Heart left ventricle (tissue), 16 donors: Measurements from ENCODE around the gene TOPBP1. TPM values are rescaled to one million over a fixed set of nuclear protein-coding genes. Genes with fewer than 3 reads are reported as not detected.
"Not testable (repeated sequence)": the region's sequence is repeated elsewhere in the genome, so short reads cannot be mapped to it uniquely, and the experiment has no call there.

Experiments used
- ATAC-seq, 4 donors: fragments of 200-7000 bp; cut with Tn5 transposase; one replicate each; pipeline ENCODE4 v1.9.1; 2020 to 2022; ENCODE audit warnings: moderate library complexity in 4 of 4, mild to moderate bottlenecking in 3 of 4, moderate number of reproducible peaks in 1 of 4
- DNase-seq, 5 donors: peaks; one replicate each; pipeline ENCODE4 v3.0.0-alpha.2; 2020
- H3K27ac ChIP-seq, 12 donors: fragments of 200-600 bp; sonication (generic) in 4 of 12; one replicate each; pipeline versions ENCODE4 v1.5.0 to v1.8.0; 2016 to 2022; ENCODE audit warnings: mild to moderate bottlenecking in 2 of 12
- H3K27me3 ChIP-seq, 9 donors: fragments of 200-600 bp; sonication (generic) in 2 of 9; one replicate each; pipeline versions ENCODE4 v1.5.1 to v1.8.0; 2016 to 2022; ENCODE audit warnings: mild to moderate bottlenecking in 3 of 9
- H3K36me3 ChIP-seq, 9 donors: fragments of 200-600 bp; sonication (generic) in 2 of 9; one replicate each; pipeline versions ENCODE4 v1.5.0 to v1.8.0; 2018 to 2022; ENCODE audit warnings: mild to moderate bottlenecking in 2 of 9
- H3K4me1 ChIP-seq, 12 donors: fragments of 200-600 bp; sonication (generic) in 4 of 12; one replicate each; pipeline versions ENCODE4 v1.5.0 to v1.8.0; 2016 to 2022; ENCODE audit warnings: mild to moderate bottlenecking in 3 of 12
- H3K4me3 ChIP-seq, 12 donors: fragments of 200-600 bp; sonication (generic) in 4 of 12; one replicate each; pipeline versions ENCODE4 v1.5.0 to v1.8.0; 2017 to 2022; ENCODE audit warnings: mild to moderate bottlenecking in 9 of 12, moderate library complexity in 4 of 12
- H3K9me3 ChIP-seq, 12 donors: fragments of 200-600 bp; sonication (generic) in 4 of 12; one replicate each; pipeline versions ENCODE4 v1.5.0 to v1.8.0; 2016 to 2022; ENCODE audit warnings: mild to moderate bottlenecking in 1 of 12
- POLR2A ChIP-seq, 2 donors: fragments of 450-650 bp; IDR thresholded peaks; one replicate each; pipeline ENCODE4 v1.6.1; 2017; ENCODE audit warnings: antibody characterized with exemption in 2 of 2, mild to moderate bottlenecking in 2 of 2, moderate library complexity in 2 of 2
- WGBS, 4 donors: extraction: QIAGEN DNeasy Blood & Tissue Kit in 2 of 4; methylation state at CpG; one replicate each; pipeline versions ENCODE4 v1.1.5 to v1.1.7; 2013 to 2018; 5-methylcytosine and 5-hydroxymethylcytosine counted together
- intact Hi-C, 10 donors: fragments of 100-400 bp; cut with DNase I; formaldehyde crosslinking; loops; one replicate each; pipeline versions ENCODE4 v1.11.1 to v1.14.2; 2022
- polyA plus RNA-seq, 2 donors: library from polyadenylated mRNA; stranded (reverse); fragments of 200-250 nt; gene quantifications; one replicate each; pipeline ENCODE4 v1.2.3, GENCODE V29; 2013
- total RNA-seq, 9 donors: library from RNA; depleted of rRNA in 2 of 9; stranded (reverse); fragments of >200 nt in 2 of 9; fragmentation: NEBNext Ultra II Directional in 3 of 9; extraction: Animal tissue kit (Norgen Biotek cat#: 25700) in 3 of 9; gene quantifications; one replicate each; pipeline versions ENCODE4 v1.1.0 to v1.2.4, GENCODE V29; 2016 to 2023
- TF ChIP-seq, protein P1 (sequence below), 12 donors: fragments of 200-600 bp; sonication (generic) in 4 of 12; IDR thresholded peaks; one replicate each; pipeline versions ENCODE4 v1.5.0 to v1.8.0; 2018 to 2022; ENCODE audit warnings: antibody characterized with exemption in 12 of 12, mild to moderate bottlenecking in 5 of 12
- donor health status: ischemic (EF 13 %, LVEDD 7.1; RV severe dilation, severe dysfunction).
- donor health status: healthy with polysubstance abuse.
- donor health status: DM: no; HTN: yes; CAD: no.
- donor health status: DM: no; HTN: no; CAD: no.
- donor health status: ischemic (EF 25% LVEDD 6.9; RV normal size, moderate dysfunction).
- donor health status: ischemic (EF 25% LVEDD 5.7; RV mildly dilated, moderate dysfunction).
- donor health status: healthy.
- donor health status: DM: yes; HTN: yes; CAD: no.
- donor health status: ischemic (EF 35%, LVEDD 5.7; RV mildly dilated, moderate dysfunction).
- donor health status: nonischemic (EF 11% LVEDD 7.7; RV severe dilation, severe dysfunction).
- donor health status: DM: yes; HTN: yes; CAD: no.
- donor health status: PGD.
- donor health status: ischemic (EF 29% LVEDD 5.4; RV normal size, mild dysfunction).
- donor health status: nonischemic (EF 23%, LVEDD 6.1; RV moderate dilation, normal function).

TOPBP1 gene
- total and polyA plus RNA-seq, 11 donors, result 2.6 to 18.3 (median 11.7) TPM

DNA sequence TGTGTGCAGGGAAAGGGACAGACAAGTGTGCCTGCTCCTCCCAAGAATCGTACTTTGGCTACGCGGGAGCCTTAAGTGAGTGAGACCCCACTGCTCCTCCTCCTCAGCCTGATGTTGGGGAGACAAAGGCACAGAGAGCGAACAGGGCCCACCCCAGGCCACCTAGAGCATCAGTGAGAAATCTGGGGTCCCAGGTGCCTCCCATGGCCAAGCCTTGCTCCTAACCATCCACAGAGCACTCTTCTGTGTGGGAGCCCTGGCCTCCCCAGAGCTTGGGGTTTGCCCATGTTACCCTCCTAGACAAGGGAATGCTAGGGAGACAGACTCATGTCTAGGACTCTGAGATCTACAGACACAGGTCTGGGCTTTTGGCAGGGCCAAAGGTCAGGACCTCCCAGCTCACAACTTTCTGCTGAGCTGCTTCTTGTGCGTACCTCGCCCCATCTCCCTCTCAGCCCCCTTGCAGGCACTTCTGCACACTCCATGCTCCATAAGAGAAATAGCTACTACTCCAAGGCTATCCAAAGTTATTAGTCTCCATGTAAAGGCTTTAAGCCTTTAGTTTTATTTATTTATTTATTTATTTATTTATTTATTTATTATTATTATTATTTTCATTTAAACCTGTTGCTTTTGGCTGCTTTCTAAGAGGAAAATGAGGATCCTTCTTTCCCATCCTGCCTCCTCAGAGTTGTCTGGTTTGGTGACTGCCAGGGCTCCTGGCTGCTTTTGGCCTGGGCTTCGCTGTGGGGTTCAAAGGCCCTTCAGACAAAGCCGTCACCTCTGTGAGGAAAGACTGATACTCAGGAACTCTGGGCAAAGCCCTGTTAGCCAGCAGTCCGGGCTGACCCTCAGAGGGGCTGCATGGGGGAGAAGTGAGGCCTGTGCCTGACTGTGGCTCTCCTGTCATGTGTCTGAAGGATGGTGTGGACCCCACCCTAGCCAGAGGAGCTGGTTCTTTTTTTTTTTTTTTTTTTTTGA lies 32.8 kb upstream of the TOPBP1 start:
- DNase-seq, result no peak
- peaks cover 0 to 3% (median 0%) of the 10 kb centered on the region in 12 donors for H3K9me3 ChIP-seq
- no peak for ATAC-seq
- no peak for TF ChIP-seq POLR2A (IDR thresholded peaks at IDR 0.05)
- TF ChIP-seq, protein P1, sequence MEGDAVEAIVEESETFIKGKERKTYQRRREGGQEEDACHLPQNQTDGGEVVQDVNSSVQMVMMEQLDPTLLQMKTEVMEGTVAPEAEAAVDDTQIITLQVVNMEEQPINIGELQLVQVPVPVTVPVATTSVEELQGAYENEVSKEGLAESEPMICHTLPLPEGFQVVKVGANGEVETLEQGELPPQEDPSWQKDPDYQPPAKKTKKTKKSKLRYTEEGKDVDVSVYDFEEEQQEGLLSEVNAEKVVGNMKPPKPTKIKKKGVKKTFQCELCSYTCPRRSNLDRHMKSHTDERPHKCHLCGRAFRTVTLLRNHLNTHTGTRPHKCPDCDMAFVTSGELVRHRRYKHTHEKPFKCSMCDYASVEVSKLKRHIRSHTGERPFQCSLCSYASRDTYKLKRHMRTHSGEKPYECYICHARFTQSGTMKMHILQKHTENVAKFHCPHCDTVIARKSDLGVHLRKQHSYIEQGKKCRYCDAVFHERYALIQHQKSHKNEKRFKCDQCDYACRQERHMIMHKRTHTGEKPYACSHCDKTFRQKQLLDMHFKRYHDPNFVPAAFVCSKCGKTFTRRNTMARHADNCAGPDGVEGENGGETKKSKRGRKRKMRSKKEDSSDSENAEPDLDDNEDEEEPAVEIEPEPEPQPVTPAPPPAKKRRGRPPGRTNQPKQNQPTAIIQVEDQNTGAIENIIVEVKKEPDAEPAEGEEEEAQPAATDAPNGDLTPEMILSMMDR (IDR thresholded peaks at IDR 0.05), result no peak
- no peaks in the 10 kb centered on the region for H3K36me3 ChIP-seq
- no peak overlapping the region for H3K4me3 ChIP-seq
- 92 to 97% (median 95%) methylated on average over 9 of the region's 9 CpGs for WGBS, 4 donors
- no peak overlapping the region for H3K27ac ChIP-seq
- H3K4me1 ChIP-seq, result no peaks in the 10 kb centered on the region
- intact Hi-C loops, result no loop called here
- H3K27me3 ChIP-seq, result no peaks in the 10 kb centered on the region

DNA sequence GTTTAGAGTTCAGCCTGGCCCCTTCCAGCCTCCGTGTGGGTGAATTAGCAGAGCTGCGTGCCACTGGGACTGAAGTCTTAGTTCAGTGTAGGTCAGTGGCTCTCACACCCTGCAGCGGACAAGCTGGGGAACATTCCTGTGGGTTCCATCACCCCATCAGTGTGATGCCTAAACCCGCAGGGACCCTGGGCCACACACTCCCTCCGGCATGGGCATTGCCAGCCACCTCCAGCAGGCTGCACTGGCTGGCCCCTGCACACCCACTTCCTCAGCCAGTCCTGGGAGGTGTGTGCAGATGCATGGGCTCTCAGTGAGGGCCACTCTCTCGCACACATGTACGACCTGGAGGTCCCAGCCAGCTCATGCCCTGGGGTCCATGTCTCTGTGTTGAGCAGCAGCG lies 32.1 kb upstream of the TOPBP1 start:
- Histone ChIP-seq H3K27ac (no peak overlapping the region), H3K36me3 (no peaks in the 10 kb centered on the region), H3K9me3 (peaks cover 0 to 3% (median 0%) of the 10 kb centered on the region in 12 donors), H3K4me3 (no peak overlapping the region), H3K27me3 (no peaks in the 10 kb centered on the region), H3K4me1 (no peaks in the 10 kb centered on the region)
- ATAC-seq, result no peak
- intact Hi-C loops, result no loop called here
- no peak for DNase-seq
- whole genome bisulfite sequencing, 4 donors, result 79 to 92% (median 90%) methylated on average over 6 to 8 of the region's 8 CpGs
- TF ChIP-seq, protein P1 (IDR thresholded peaks at IDR 0.05), result no peak
- no peak for TF ChIP-seq POLR2A (IDR thresholded peaks at IDR 0.05)

DNA sequence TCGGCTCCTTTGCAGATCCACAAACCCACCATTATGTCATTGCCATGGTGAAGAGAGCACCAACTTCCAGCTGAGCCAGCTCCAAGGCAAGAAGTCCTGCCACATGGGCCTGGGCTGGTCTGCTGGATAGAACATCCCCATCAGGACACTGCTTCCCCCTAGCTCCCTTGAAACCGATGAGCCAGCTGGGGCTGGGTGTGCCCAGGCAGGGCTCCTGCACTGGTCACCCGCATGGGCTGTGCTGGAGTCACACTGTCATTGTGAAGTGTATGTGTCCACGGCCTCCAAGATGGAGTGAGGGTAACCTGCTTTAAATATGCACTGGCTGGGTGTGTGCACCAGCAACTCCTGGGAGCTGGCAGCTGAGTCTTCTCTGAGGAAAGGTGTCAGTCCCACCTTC lies 31.0 kb upstream of the TOPBP1 start:
- intact Hi-C loops, result no loop called here
- no peaks in the 10 kb centered on the region for H3K27me3 ChIP-seq
- TF ChIP-seq, protein P1 (IDR thresholded peaks at IDR 0.05), result no peak
- no peak for TF ChIP-seq POLR2A (IDR thresholded peaks at IDR 0.05)
- no peaks in the 10 kb centered on the region for H3K4me1 ChIP-seq
- H3K27ac ChIP-seq, result no peak overlapping the region
- no peak overlapping the region for H3K4me3 ChIP-seq
- no peak for ATAC-seq
- peaks cover 0 to 2% (median 0%) of the 10 kb centered on the region in 12 donors for H3K9me3 ChIP-seq
- no peaks in the 10 kb centered on the region for H3K36me3 ChIP-seq
- WGBS, 4 donors, result 66 to 100% (median 80%) methylated on average over 1 to 4 of the region's 4 CpGs
- no peak for DNase-seq

DNA sequence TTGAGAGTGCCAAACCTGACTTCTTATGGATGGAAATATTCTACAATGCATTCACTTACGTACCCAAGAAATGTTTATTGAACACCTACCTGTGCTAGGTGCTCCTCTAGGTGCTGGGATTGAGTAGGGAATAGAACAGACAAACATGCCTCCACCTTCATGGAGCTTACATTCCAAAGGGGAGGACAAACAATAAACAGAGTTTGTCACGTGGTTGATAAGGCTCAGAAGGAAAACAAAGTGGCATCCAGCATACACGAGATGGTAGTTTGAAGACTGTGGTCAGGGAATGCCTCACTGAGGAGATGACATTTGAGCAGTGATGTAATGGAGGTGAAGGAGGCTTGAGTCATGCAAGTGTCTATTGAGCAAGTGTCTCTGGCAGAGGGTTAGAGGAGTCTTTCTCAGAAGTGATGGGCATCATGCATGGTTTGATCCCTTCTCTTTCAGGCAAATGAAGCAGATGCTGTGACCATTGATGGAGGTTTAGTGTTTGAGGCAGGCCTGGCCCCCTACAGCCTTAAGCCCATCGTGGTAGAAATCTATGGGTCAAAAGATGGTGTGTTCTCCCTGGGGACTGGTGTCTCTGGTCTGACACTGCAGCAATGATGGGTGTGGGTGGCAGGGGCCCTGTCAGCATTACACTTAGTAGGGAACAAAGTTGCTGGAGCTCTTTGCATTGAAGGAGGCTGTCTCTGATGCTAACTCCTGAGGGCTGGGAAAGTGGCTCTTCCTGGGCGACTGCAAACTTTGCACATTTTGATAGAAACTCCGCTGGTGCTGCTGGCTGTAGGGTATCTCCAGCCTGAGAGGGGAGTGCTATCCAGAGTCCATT lies 29.7 kb upstream of the TOPBP1 start:
- TF ChIP-seq POLR2A (IDR thresholded peaks at IDR 0.05), result no peak
- TF ChIP-seq, protein P1 (IDR thresholded peaks at IDR 0.05), result no peak
- no peaks in the 10 kb centered on the region for H3K4me1 ChIP-seq
- no peaks in the 10 kb centered on the region for H3K27me3 ChIP-seq
- DNase-seq, result no peak
- WGBS, 4 donors, result 46 to 76% (median 68%) methylated on average over 4 to 6 of the region's 6 CpGs
- ATAC-seq, result no peak
- no peak overlapping the region for H3K4me3 ChIP-seq
- H3K27ac ChIP-seq, result no peak overlapping the region
- no peaks in the 10 kb centered on the region for H3K36me3 ChIP-seq
- peaks cover 0 to 7% (median 0%) of the 10 kb centered on the region in 12 donors for H3K9me3 ChIP-seq
- intact Hi-C loops, result no loop called here

DNA sequence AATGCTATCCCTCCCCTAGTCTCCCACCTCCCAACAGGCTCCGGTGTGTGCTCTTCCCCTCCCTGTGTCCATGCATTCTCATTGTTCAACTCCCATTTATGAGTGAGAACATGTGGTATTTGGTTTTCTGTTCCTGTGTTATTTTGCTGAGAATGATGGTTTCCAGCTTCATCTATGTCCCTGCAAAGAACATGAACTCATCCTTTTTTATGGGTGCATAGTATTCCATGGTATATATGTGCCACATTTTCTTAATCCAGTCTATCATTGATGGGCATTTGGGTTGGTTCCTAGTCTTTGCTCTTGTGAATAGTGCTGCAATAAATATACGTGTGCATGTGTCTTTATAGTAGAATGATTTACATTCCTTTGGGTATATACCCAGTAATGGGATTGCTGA lies 16.3 kb upstream of the TOPBP1 start:
- DNase-seq, H3K36me3 ChIP-seq, intact Hi-C loops, H3K9me3 ChIP-seq, H3K4me3 ChIP-seq, H3K4me1 ChIP-seq, ATAC-seq, H3K27ac ChIP-seq: not testable (repeated sequence)
- peaks cover 0 to 32% (median 12%) of the 10 kb centered on the region in 9 donors for H3K27me3 ChIP-seq
- WGBS, 4 donors, result 93 to 97% (median 95%) methylated on average over 2 of the region's 2 CpGs
